ENCODE results near the gene SLC16A12.

Gene SLC16A12

DNA sequence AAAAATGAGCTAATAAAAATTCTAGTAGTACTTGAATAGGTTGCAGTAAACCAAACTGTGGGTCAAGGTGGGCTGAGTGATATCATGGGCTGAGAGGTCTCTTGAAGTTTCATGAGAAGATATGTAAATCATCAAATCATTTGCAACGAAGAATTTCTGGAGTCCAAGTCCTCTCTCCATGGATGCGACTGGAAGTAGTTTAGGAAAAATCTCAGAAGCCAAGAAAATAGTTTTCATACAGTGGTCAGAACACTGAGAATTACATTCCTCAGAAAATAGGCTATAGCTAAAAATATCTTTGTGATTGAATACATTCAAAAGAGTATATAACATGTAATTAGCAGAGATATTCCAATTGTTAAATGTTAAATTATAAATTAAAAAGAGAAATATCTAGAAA, 146.6 kb downstream of the SLC16A12 start:
- DNase-seq, result no peak

DNA sequence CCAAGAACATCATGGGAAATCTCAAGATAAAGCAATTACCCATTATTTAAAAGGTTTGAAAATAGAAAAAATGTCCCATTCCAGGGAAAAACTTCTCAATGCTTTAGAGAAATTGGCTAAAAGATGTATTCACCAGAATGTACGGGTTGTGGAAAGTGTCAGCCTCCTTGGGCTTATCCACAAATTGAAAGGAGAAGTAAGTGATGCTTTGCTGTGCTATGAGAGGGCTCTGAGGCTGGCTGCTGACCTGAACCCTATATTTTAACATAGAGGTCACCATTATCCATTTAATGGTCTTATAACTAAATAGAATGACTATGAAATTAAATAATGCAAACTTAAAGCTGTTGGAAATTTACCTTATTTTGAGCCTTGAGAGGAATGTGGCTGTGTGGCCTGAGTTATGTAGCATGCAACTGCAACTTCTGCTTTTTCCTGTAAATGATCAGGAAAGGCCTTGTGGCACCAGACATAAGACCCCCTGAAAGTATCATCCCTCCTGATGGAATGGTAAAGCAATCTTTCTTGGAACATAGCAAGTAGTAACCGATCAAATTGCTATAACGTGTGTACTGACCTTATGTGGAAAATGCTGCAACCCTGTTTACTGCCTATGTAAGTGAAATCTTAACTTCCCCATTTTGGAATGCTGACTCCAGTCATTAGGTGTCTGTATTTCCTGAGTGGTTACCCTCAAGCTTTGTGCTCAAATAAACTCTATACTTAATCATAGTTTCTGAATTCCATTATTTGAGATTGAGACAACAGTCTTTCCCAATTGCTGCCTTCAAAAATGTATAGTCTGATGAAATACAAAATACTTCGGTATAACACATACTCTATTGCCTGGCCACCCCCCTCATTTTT, 150.7 kb downstream of the SLC16A12 start:
- no peak for DNase-seq

DNA sequence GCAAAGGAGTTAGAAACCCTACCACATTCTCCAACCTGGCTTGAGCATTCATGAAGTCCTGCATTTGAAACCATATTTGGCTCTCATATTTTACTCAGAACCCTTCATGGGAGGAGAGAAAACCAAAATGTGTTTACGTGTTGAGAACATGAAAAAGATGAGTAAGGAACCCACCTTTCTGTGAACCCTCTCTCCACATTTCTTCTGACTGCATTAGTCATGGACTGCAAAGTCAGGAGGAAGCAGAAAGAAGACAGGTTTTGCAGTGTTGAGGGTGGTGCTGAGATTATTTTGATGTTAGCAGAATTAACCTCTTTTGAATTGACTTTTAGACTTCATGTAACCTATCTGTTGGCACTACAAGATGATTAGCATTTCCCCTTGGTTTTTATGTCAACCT, 152.6 kb downstream of the SLC16A12 start:
- no peak for DNase-seq

Data from DMS53 (cell line).